Prostate gland (tissue), 2 donors: ENCODE data around the gene ADCY3. TPM values are rescaled to one million over a fixed set of nuclear protein-coding genes. Genes with fewer than 3 reads are reported as not detected.
"Not testable (repeated sequence)": the region's sequence is repeated elsewhere in the genome, so short reads cannot be mapped to it uniquely, and the experiment has no call there.

Source experiments
- DNase-seq: peaks from one replicate; pipeline ENCODE4 v3.0.0-alpha.2; 2019; ENCODE audit warnings: low spot score
- H3K27ac ChIP-seq, 2 donors: fragments of 200-600 bp; sonication (generic); 2 replicates each; pipeline ENCODE4 v1.5.1; 2017 to 2019
- H3K27me3 ChIP-seq: fragments of 200-600 bp; sonication (generic); replicated peaks from 2 replicates; pipeline ENCODE4 v1.5.1; 2019; ENCODE audit not compliant: insufficient read depth
- H3K36me3 ChIP-seq, 2 donors: fragments of 200-600 bp; sonication (generic); 1 replicate in 1 of 2; 2 replicates in 1 of 2; pipeline versions ENCODE4 v1.5.1 to v1.8.1; 2017 to 2019
- H3K4me1 ChIP-seq: fragments of 200-600 bp; sonication (generic); replicated peaks from 2 replicates; pipeline ENCODE4 v1.5.1; 2019
- H3K4me3 ChIP-seq, 2 donors: fragments of 200-600 bp; sonication (generic); 2 replicates each; pipeline ENCODE4 v1.5.1; 2017 to 2019
- H3K9me3 ChIP-seq: fragments of 200-600 bp; sonication (generic); 2 replicates; pipeline ENCODE4 v1.5.1; 2017
- POLR2A ChIP-seq: fragments of 450-650 bp; IDR thresholded peaks from one replicate; pipeline ENCODE4 v1.6.1; 2016; ENCODE audit warnings: antibody characterized with exemption, mild to moderate bottlenecking
- POLR2AphosphoS5 ChIP-seq: sonication (generic); formaldehyde crosslinking; IDR thresholded peaks from one replicate; pipeline ENCODE4 v1.6.1; 2017; ENCODE audit warnings: antibody characterized with exemption
- WGBS: methylation state at CpG from one replicate; pipeline ENCODE4 v1.1.5; 2018; 5-methylcytosine and 5-hydroxymethylcytosine counted together
- intact Hi-C: fragments of 100-400 bp; cut with DNase I; formaldehyde crosslinking; loops from one replicate; pipeline ENCODE4 v1.14.2; 2022
- total RNA-seq, 2 donors: library from RNA; depleted of rRNA; stranded (reverse); fragments of >200 nt; gene quantifications; one replicate each; pipeline ENCODE4 v1.1.0, GENCODE V29; 2016
- TF ChIP-seq, protein P1 (sequence below), 4 experiments: fragments of 200-600 bp in 2 of 4; fragments of 450-650 bp in 2 of 4; sonication (generic) in 2 of 4; IDR thresholded peaks; 1 replicate in 3 of 4; 2 replicates in 1 of 4; pipeline ENCODE4 v1.5.1; 2016 to 2019; ENCODE audit warnings: antibody characterized with exemption in 4 of 4, mild to moderate bottlenecking in 2 of 4, moderate library complexity in 2 of 4

ADCY3 gene
- total RNA-seq, 2 donors from 2014 or later: 20.8 to 44.3 TPM

DNA sequence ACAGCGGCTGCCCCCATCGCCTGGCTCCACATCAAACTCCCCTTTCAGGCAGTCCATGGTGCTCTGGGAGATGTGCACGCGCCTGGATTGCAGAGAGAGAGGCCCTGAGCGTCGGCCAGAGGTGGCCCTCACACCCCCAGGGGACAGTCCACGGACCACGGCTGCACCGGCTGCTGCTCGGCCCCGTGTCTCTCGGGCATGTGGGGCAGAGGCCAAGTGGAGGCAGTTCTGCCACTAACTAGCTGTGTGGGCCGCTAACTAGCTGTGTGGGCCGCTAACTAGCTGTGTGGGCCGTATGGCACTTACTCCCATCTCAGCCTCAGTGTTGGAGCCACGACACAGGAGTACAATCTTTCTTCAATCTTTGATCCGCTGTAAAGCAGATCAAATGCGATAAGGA, 81.5 kb downstream of the ADCY3 start:
- no peaks in the 10 kb centered on the region for H3K9me3 ChIP-seq
- WGBS: 93% methylated on average over 18 of the region's 18 CpGs
- TF ChIP-seq POLR2A (no peak), POLR2AphosphoS5 (no peak)
- TF ChIP-seq, protein P1, sequence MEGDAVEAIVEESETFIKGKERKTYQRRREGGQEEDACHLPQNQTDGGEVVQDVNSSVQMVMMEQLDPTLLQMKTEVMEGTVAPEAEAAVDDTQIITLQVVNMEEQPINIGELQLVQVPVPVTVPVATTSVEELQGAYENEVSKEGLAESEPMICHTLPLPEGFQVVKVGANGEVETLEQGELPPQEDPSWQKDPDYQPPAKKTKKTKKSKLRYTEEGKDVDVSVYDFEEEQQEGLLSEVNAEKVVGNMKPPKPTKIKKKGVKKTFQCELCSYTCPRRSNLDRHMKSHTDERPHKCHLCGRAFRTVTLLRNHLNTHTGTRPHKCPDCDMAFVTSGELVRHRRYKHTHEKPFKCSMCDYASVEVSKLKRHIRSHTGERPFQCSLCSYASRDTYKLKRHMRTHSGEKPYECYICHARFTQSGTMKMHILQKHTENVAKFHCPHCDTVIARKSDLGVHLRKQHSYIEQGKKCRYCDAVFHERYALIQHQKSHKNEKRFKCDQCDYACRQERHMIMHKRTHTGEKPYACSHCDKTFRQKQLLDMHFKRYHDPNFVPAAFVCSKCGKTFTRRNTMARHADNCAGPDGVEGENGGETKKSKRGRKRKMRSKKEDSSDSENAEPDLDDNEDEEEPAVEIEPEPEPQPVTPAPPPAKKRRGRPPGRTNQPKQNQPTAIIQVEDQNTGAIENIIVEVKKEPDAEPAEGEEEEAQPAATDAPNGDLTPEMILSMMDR (IDR thresholded peaks at IDR 0.05): no peak
- no peaks in the 10 kb centered on the region for H3K27me3 ChIP-seq
- H3K4me1 ChIP-seq: no peaks in the 10 kb centered on the region
- intact Hi-C loops: loop anchor here (10.0 kb wide), 1 partner anchor 296 kb away; no protein-coding TSS in a partner anchor
- no peak for DNase-seq
- H3K4me3 ChIP-seq: no peak overlapping the region
- H3K27ac ChIP-seq: no peak overlapping the region
- no peaks in the 10 kb centered on the region for H3K36me3 ChIP-seq

DNA sequence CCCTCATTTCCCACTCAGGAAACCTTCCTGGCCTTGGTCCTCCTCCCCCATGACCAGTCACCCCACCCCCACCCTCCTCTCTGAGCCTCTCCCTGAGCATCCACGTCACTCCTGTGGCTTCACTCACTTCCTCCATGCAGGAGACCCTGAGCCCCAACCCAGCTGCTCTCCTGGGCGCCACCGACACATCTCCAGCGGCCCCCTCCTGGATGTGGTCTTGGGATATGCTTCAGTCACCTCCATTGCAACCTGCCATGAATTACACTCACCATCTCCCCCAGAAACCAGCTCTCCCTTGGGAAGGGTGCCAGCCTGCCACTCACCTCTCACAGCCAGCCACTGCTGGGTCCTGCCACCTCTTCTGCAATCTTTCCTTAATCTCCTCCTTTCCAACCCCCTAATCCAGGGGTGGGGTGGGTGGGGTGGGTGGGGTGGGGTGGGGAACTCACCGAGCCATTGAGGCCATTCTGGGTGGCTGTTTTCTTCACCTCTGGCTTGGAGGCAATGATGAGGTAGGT, 82.0 kb downstream of the ADCY3 start:
- no peaks in the 10 kb centered on the region for H3K36me3 ChIP-seq
- no peaks in the 10 kb centered on the region for H3K27me3 ChIP-seq
- 89% methylated on average over 5 of the region's 5 CpGs for WGBS
- intact Hi-C loops: loop anchor here (10.0 kb wide), 1 partner anchor 297 kb away; no protein-coding TSS in a partner anchor
- no peak overlapping the region for H3K27ac ChIP-seq
- H3K4me3 ChIP-seq: no peak overlapping the region
- H3K4me1 ChIP-seq: no peaks in the 10 kb centered on the region
- no peak for DNase-seq
- TF ChIP-seq POLR2AphosphoS5: no peak
- no peak for TF ChIP-seq POLR2A
- TF ChIP-seq, protein P1 (IDR thresholded peaks at IDR 0.05): no peak
- H3K9me3 ChIP-seq: no peaks in the 10 kb centered on the region

DNA sequence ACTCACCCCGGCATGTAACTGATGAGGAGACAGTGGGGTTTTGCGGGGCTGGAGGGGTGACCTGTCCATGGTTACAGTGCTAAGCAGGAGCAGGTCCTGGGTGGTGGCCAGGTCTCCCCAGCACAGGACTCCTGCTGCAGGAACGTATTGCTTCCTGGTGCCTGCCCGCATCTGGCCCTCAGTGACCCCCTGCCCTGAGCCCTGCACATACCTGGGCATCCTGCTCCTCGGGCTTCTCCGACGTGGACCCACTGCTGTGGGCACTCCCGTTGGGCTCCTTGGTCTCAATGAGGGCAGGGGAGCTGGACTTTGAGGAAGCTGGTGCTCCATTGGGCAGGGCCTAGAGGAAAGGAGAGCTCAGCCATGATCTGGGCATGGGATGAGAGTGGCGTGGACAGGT, 83.3 kb downstream of the ADCY3 start:
- no peak overlapping the region for H3K4me3 ChIP-seq
- intact Hi-C loops: loop anchor here (10.0 kb wide), 1 partner anchor 298 kb away; no protein-coding TSS in a partner anchor
- no peaks in the 10 kb centered on the region for H3K27me3 ChIP-seq
- DNase-seq: no peak
- H3K9me3 ChIP-seq: no peaks in the 10 kb centered on the region
- H3K4me1 ChIP-seq: no peaks in the 10 kb centered on the region
- H3K36me3 ChIP-seq: no peaks in the 10 kb centered on the region
- 94% methylated on average over 9 of the region's 9 CpGs for WGBS
- no peak overlapping the region for H3K27ac ChIP-seq
- TF ChIP-seq, protein P1 (IDR thresholded peaks at IDR 0.05): no peak
- TF ChIP-seq POLR2AphosphoS5 (no peak), POLR2A (no peak)

DNA sequence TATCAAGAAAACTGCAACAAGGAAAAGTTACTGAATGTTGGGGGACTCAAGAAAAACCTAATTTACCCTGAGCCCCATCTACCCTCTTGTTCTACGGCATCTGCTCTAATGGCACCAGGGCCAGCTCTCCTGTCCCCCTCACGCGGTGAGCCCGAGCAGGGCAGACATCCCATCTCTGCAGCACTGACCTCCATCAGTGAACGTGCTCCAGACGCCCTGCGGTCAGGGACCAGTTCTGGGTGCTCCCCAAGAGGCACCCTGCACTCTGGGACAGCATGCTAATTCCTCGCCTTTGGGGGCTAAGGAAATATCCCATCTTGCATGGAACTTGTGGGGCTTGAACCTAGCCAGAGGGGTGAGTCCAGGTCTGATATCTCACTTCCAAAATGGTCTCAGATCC, 83.8 kb downstream of the ADCY3 start:
- no peak overlapping the region for H3K27ac ChIP-seq
- H3K4me3 ChIP-seq: no peak overlapping the region
- DNase-seq: no peak
- H3K9me3 ChIP-seq: no peaks in the 10 kb centered on the region
- H3K36me3 ChIP-seq: no peaks in the 10 kb centered on the region
- WGBS: 94% methylated on average over 8 of the region's 8 CpGs
- H3K4me1 ChIP-seq: no peaks in the 10 kb centered on the region
- H3K27me3 ChIP-seq: no peaks in the 10 kb centered on the region
- intact Hi-C loops: loop anchor here (10.0 kb wide), 1 partner anchor 299 kb away; no protein-coding TSS in a partner anchor
- TF ChIP-seq POLR2A (no peak), POLR2AphosphoS5 (no peak)
- TF ChIP-seq, protein P1 (IDR thresholded peaks at IDR 0.05): no peak

DNA sequence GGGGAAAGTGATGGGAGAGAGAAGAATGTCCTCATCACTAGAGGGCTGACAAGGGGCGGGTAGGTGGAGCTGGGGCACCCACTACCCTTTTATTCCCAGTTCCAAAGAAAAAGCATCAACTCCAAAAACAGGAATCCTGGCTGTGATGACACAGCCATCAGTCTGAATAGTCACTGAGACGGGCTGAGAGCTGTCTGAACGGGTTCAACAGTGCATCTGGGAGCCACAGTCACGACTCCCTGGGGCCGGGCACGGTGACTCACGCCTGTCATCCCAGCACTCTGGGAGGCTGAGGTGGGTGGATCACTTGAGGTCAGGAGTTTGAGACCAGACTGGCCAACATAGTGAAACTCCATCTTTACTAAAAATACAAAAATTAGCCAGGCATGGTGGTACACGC, 84.6 kb downstream of the ADCY3 start:
- 87% methylated on average over 8 of the region's 8 CpGs for WGBS
- intact Hi-C loops: loop anchor here (10.0 kb wide), 1 partner anchor 299 kb away; no protein-coding TSS in a partner anchor

More for the DNA sequence above, 84.6 kb downstream of the ADCY3 start:
- not testable (repeated sequence) for H3K27ac ChIP-seq, H3K9me3 ChIP-seq, H3K4me3 ChIP-seq, H3K4me1 ChIP-seq, DNase-seq, H3K27me3 ChIP-seq, H3K36me3 ChIP-seq
